Tibial artery (tissue), 4 donors: ENCODE measurements around the gene CTNNB1.

Source experiments
- DNase-seq, 2 donors: peaks; one replicate each; pipeline ENCODE4 v3.0.0-alpha.2; 2019
- H3K27ac ChIP-seq, 2 donors: fragments of 200-600 bp; sonication (generic) in 1 of 2; 1 replicate in 1 of 2; 2 replicates in 1 of 2; pipeline ENCODE4 v1.5.1; 2018 to 2019; ENCODE audit warnings: mild to moderate bottlenecking in 1 of 2
- H3K27me3 ChIP-seq, 2 donors: fragments of 200-600 bp; sonication (generic) in 1 of 2; one replicate each; pipeline versions ENCODE4 v1.5.1 to v1.6.0; 2016 to 2019
- H3K36me3 ChIP-seq, 3 donors: fragments of 200-600 bp; sonication (generic) in 2 of 3; one replicate each; pipeline ENCODE4 v1.5.1; 2016 to 2019; ENCODE audit warnings: mild to moderate bottlenecking in 2 of 3
- H3K4me1 ChIP-seq, 4 donors: fragments of 200-600 bp; sonication (generic) in 2 of 4; 1 replicate in 3 of 4; 2 replicates in 1 of 4; pipeline ENCODE4 v1.5.1; 2016 to 2019
- H3K4me3 ChIP-seq, 2 donors: fragments of 200-600 bp; sonication (generic) in 1 of 2; 1 replicate in 1 of 2; 2 replicates in 1 of 2; pipeline ENCODE4 v1.5.1; 2018 to 2019; ENCODE audit warnings: mild to moderate bottlenecking in 2 of 2
- H3K9me3 ChIP-seq, 3 donors: fragments of 200-600 bp; sonication (generic) in 1 of 3; one replicate each; pipeline ENCODE4 v1.5.1; 2016 to 2019
- CTCF ChIP-seq, 2 experiments: fragments of 200-600 bp in 1 of 2; fragments of 450-650 bp in 1 of 2; IDR thresholded peaks; one replicate each; pipeline ENCODE4 v1.5.1; 2017 to 2019; ENCODE audit warnings: antibody characterized with exemption in 2 of 2, mild to moderate bottlenecking in 1 of 2, moderate library complexity in 1 of 2
- intact Hi-C: fragments of 100-400 bp; cut with DNase I; formaldehyde crosslinking; loops from one replicate; pipeline ENCODE4 v1.15.0; 2023; ENCODE audit warnings: low total_unique reads

CTNNB1 gene

DNA sequence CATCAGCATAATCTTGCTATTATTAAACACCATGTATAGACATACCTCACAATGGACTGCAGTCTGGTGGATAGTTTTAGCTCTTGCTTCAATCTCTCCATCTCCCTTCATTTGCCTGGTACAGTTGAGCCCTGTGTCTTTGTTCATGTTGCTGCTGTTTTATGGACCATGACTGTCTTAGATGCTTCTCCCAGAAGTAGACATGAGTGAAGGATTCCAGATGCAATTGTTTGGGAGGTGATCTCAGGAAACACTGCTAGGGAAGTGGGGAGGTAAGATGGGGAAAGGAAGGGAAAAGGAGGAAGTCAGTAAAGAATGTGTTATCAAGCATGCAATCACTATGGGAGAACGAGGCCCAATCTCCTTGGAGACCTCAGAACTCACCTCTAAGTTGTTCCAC lies 36.3 kb upstream of the CTNNB1 start:
- no peaks in the 10 kb centered on the region for H3K36me3 ChIP-seq
- intact Hi-C loops, result no loop called here
- DNase-seq, result no peak
- no peaks in the 10 kb centered on the region for H3K27me3 ChIP-seq
- no peaks in the 10 kb centered on the region for H3K4me1 ChIP-seq
- H3K27ac ChIP-seq, result no peak overlapping the region
- H3K9me3 ChIP-seq, result no peaks in the 10 kb centered on the region
- TF ChIP-seq CTCF (IDR thresholded peaks at IDR 0.05), result no peak
- no peak overlapping the region for H3K4me3 ChIP-seq

GRCh38 chr3:41163421-41163820 lies 35.9 kb upstream of the CTNNB1 start:
- H3K27ac ChIP-seq, result no peak overlapping the region
- intact Hi-C loops, result no loop called here
- H3K36me3 ChIP-seq, result no peaks in the 10 kb centered on the region
- no peak for TF ChIP-seq CTCF (IDR thresholded peaks at IDR 0.05)
- no peaks in the 10 kb centered on the region for H3K9me3 ChIP-seq
- DNase-seq, result no peak
- no peaks in the 10 kb centered on the region for H3K27me3 ChIP-seq
- no peaks in the 10 kb centered on the region for H3K4me1 ChIP-seq
- H3K4me3 ChIP-seq, result no peak overlapping the region

DNA sequence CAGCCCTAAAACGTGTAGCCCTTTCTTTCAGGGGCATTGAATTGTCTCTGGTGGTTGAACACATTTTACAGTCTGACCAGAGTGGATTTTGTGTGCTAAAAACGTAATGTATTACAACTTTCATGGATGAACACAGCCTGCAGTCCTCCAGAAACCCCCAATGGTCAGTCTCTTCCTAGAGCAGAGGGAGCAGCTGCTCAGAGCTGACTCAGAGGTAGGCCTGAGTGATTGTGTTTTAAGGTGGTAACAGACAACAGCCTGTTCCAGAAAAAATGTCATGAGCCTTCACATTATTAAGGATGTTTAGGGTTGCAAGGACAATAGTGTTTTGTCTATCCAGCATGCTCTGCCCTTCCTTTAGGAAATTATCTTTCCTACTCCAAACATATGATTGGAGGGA lies 34.5 kb upstream of the CTNNB1 start:
- intact Hi-C loops, result no loop called here
- no peak overlapping the region for H3K4me3 ChIP-seq

DNA sequence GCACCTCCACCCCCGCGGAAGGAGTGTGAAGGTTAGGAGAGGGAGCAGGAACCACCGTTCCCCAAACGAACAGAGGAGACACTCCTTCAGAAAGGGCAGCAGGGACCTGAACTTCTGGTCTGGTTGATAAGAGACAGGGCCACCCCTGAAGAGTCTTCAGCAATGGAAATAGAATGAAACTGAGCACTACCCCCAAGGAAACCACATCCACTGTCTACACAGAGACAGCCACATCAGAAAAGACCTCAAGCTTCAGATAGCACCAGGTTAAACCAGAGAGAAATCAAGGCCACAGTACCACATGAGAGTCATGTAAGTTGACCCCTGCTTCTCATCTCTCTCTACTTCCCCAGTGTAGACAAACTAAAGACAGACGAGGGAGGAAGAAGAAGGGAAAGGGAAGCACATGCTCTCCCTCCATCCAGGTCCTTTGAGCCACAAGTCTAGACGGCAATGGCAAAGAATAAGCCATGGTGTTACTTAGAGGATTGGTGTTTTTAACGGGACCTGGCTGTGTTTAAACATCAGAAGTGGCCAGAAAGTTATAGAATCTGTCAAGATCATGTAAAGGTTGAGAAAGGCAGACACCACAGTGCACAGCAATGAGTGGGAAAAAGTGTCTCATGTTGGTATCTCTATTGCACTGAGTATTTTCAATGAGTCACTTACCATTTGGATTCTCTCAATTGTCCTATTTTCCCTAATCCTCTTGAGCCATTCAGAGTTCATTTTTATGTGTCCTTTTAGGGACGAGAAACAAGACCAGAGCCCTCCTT lies 31.4 kb upstream of the CTNNB1 start:
- no peak overlapping the region for H3K4me3 ChIP-seq
- H3K9me3 ChIP-seq, result no peaks in the 10 kb centered on the region
- no peak for TF ChIP-seq CTCF (IDR thresholded peaks at IDR 0.05)
- intact Hi-C loops, result no loop called here
- no peaks in the 10 kb centered on the region for H3K27me3 ChIP-seq
- DNase-seq, result no peak
- no peak overlapping the region for H3K27ac ChIP-seq
- H3K36me3 ChIP-seq, result no peaks in the 10 kb centered on the region
- no peaks in the 10 kb centered on the region for H3K4me1 ChIP-seq

More for the DNA sequence above, 34.5 kb upstream of the CTNNB1 start:
- no peaks in the 10 kb centered on the region for H3K4me1 ChIP-seq
- H3K27ac ChIP-seq, result no peak overlapping the region
- H3K9me3 ChIP-seq, result no peaks in the 10 kb centered on the region
- no peak for DNase-seq
- no peak for TF ChIP-seq CTCF (IDR thresholded peaks at IDR 0.05)
- H3K27me3 ChIP-seq, result no peaks in the 10 kb centered on the region
- H3K36me3 ChIP-seq, result no peaks in the 10 kb centered on the region

DNA sequence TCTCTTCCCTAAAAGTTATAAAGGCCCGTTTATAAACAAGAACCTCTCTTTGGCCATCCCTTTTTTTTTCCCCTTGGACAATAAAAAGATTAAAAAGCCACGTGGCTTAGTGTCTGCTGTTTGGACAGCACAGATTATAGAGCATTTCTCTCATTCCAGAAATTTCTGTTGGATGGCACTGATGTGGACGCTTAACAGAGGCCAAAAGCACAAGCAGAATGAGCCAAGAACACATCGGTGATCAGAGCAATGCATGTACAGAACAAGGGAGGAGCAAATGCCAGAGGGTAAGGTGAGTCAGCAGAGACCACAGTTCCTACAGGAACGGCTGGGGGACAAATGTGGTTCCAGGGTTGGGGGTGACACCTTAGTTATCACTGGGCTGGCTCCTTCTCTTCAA lies 30.3 kb upstream of the CTNNB1 start:
- Histone ChIP-seq H3K4me1 (no peaks in the 10 kb centered on the region), H3K27me3 (no peaks in the 10 kb centered on the region), H3K4me3 (no peak overlapping the region), H3K9me3 (no peaks in the 10 kb centered on the region), H3K36me3 (no peaks in the 10 kb centered on the region), H3K27ac (no peak overlapping the region)
- intact Hi-C loops, result no loop called here
- TF ChIP-seq CTCF (IDR thresholded peaks at IDR 0.05), result no peak
- DNase-seq, result no peak
